Trophoblast cell (in vitro differentiated cells and primary cell): Measurements from ENCODE around the gene DCP1B.

Source experiments
- DNase-seq, 2 donors: peaks; one replicate each; pipeline ENCODE4 v3.0.0-alpha.2; 2016
- H2AFZ ChIP-seq: 2 replicates; pipeline ENCODE4 v1.6.1; 2013; ENCODE audit warnings: low read length, moderate library complexity, mild to moderate bottlenecking; ENCODE audit not compliant: insufficient read depth, poor library complexity
- H2AK5ac ChIP-seq: 2 replicates; pipeline ENCODE4 v1.6.1; 2013; ENCODE audit warnings: mild to moderate bottlenecking, low read length
- H2BK120ac ChIP-seq: 2 replicates; pipeline ENCODE4 v1.6.1; 2013; ENCODE audit warnings: low read length, mild to moderate bottlenecking, moderate library complexity; ENCODE audit not compliant: insufficient read depth, poor library complexity
- H2BK12ac ChIP-seq: 2 replicates; pipeline ENCODE4 v1.6.1; 2013; ENCODE audit warnings: mild to moderate bottlenecking, low read length, moderate library complexity
- H2BK5ac ChIP-seq: 2 replicates; pipeline ENCODE4 v1.6.1; 2013; ENCODE audit warnings: low read length, low read depth, moderate library complexity, mild to moderate bottlenecking; ENCODE audit not compliant: poor library complexity
- H3K14ac ChIP-seq: 2 replicates; pipeline ENCODE4 v1.6.1; 2013; ENCODE audit warnings: mild to moderate bottlenecking, low read length
- H3K18ac ChIP-seq: 2 replicates; pipeline ENCODE4 v1.6.1; 2013; ENCODE audit warnings: mild to moderate bottlenecking, low read length
- H3K23ac ChIP-seq: 2 replicates; pipeline ENCODE4 v1.6.1; 2013; ENCODE audit warnings: low read length
- H3K27ac ChIP-seq: 2 replicates; pipeline ENCODE4 v1.5.1; 2013; ENCODE audit warnings: low read depth, mild to moderate bottlenecking, inconsistent platforms, low read length, moderate library complexity
- H3K27me3 ChIP-seq: 2 replicates; pipeline ENCODE4 v1.6.1; 2013; ENCODE audit warnings: inconsistent platforms, mild to moderate bottlenecking, low read length, moderate library complexity; ENCODE audit not compliant: insufficient read depth
- H3K36me3 ChIP-seq, 2 experiments: 1 replicate in 1 of 2; 2 replicates in 1 of 2; pipeline ENCODE4 v1.6.1; 2013; ENCODE audit warnings: low read length in 2 of 2, mild to moderate bottlenecking in 2 of 2, moderate library complexity in 1 of 2; ENCODE audit not compliant: insufficient read depth in 2 of 2, control insufficient read depth in 1 of 2
- H3K4ac ChIP-seq: 2 replicates; pipeline ENCODE4 v1.6.1; 2013; ENCODE audit warnings: low read depth, mild to moderate bottlenecking, low read length, moderate library complexity
- H3K4me1 ChIP-seq, 2 experiments: 1 replicate in 1 of 2; 2 replicates in 1 of 2; pipeline ENCODE4 v1.6.1; 2013; ENCODE audit warnings: low read length in 2 of 2, mild to moderate bottlenecking in 2 of 2, moderate library complexity in 1 of 2; ENCODE audit not compliant: insufficient read depth in 2 of 2, control insufficient read depth in 1 of 2
- H3K4me2 ChIP-seq: 2 replicates; pipeline ENCODE4 v1.6.1; 2013; ENCODE audit warnings: inconsistent platforms, mild to moderate bottlenecking, low read length, moderate library complexity
- H3K4me3 ChIP-seq: 2 replicates; pipeline ENCODE4 v1.5.1; 2013; ENCODE audit warnings: mild to moderate bottlenecking, low read depth, low read length, inconsistent platforms
- H3K79me1 ChIP-seq: one replicate; pipeline ENCODE4 v1.6.1; 2013; ENCODE audit warnings: low read length
- H3K79me2 ChIP-seq: 2 replicates; pipeline ENCODE4 v1.6.1; 2013; ENCODE audit warnings: low read length, mild to moderate bottlenecking; ENCODE audit not compliant: control insufficient read depth, insufficient read depth, poor library complexity
- H3K9ac ChIP-seq: 2 replicates; pipeline ENCODE4 v1.6.1; 2013; ENCODE audit warnings: mild to moderate bottlenecking, low read length
- H3K9me3 ChIP-seq: 2 replicates; pipeline ENCODE4 v1.6.1; 2013; ENCODE audit warnings: low read depth, mild to moderate bottlenecking, control low read depth, inconsistent platforms, low read length; ENCODE audit not compliant: insufficient read depth
- H4K12ac ChIP-seq: 2 replicates; pipeline ENCODE4 v1.6.1; 2013; ENCODE audit warnings: low read depth, mild to moderate bottlenecking, low read length, moderate library complexity
- H4K8ac ChIP-seq: 2 replicates; pipeline ENCODE4 v1.6.1; 2013; ENCODE audit warnings: low read depth, mild to moderate bottlenecking, low read length, moderate library complexity
- H4K91ac ChIP-seq: one replicate; pipeline ENCODE4 v1.6.1; 2013; ENCODE audit warnings: low read depth, mild to moderate bottlenecking, low read length, moderate library complexity
- WGBS: extraction: QIAGEN DNeasy Blood & Tissue Kit; methylation state at CpG from one replicate; pipeline ENCODE4 v1.1.7; 2013; ENCODE audit warnings: missing lambda C conversion rate; ENCODE audit not compliant: insufficient read length, insufficient coverage; ENCODE audit errors: extremely low coverage; 5-methylcytosine and 5-hydroxymethylcytosine counted together

The DCP1B gene

GRCh38 chr12:1949771-1950470 lies 54.3 kb downstream of the DCP1B start:
- WGBS: no CpG with 5 or more reads among the region's 15 CpGs
- Histone ChIP-seq H2AK5ac (no peak overlapping the region), H3K4me3 (no peak overlapping the region), H3K9ac (no peak overlapping the region), H2BK5ac (no peak overlapping the region), H2BK120ac (no peak overlapping the region), H3K9me3 (no peaks in the 10 kb centered on the region), H3K18ac (no peak overlapping the region), H3K4me1 (peaks cover 2 to 5% of the 10 kb centered on the region in 2 experiments), H2BK12ac (no peak overlapping the region), H4K8ac (no peak overlapping the region), H3K79me1 (no peaks in the 10 kb centered on the region), H4K91ac (no peak overlapping the region), H3K4ac (no peak overlapping the region), H3K23ac (no peak overlapping the region), H3K27ac (peak overlapping the region; percentile 16), H4K12ac (no peak overlapping the region), H3K27me3 (no peaks in the 10 kb centered on the region), H3K36me3 (peaks cover 21 to 27% of the 10 kb centered on the region in 2 experiments), H3K79me2 (peaks cover 2% of the 10 kb centered on the region), H3K14ac (no peak overlapping the region), H2AFZ (no peak overlapping the region), H3K4me2 (no peak overlapping the region)
- peak; percentile 41 to 79 for DNase-seq

DNA sequence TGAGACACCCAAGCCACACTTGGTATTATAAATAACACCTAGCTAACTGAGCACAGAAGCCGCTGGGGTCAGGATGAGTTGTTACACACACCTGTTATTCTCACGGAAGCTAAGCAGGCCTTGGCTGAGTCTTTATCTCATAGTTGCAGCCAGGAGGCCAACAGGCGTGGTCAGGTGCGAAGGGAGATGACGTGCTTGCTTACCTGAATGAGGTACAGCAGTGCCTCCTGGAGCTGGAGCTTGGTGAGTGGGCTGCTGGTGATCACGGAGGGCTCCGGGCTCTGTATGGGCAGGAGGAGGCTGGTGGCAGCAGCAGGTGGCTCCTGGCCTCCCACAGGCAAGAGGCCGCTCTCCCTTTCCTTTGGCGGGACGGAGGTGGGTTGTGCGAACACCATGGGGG lies 55.4 kb downstream of the DCP1B start:
- Histone ChIP-seq H2BK5ac (no peak overlapping the region), H3K4ac (no peak overlapping the region), H3K23ac (no peak overlapping the region), H4K8ac (no peak overlapping the region), H2BK12ac (no peak overlapping the region), H2BK120ac (no peak overlapping the region), H3K4me2 (no peak overlapping the region), H4K91ac (no peak overlapping the region), H3K27ac (no peak overlapping the region), H3K4me3 (no peak overlapping the region), H4K12ac (no peak overlapping the region), H2AK5ac (peak overlapping the region; percentile 10), H3K9me3 (no peaks in the 10 kb centered on the region), H3K27me3 (no peaks in the 10 kb centered on the region), H3K79me2 (no peaks in the 10 kb centered on the region), H3K14ac (no peak overlapping the region), H3K4me1 (peaks cover 2 to 5% of the 10 kb centered on the region in 2 experiments), H3K79me1 (no peaks in the 10 kb centered on the region), H2AFZ (no peak overlapping the region), H3K18ac (no peak overlapping the region), H3K36me3 (peaks cover 18 to 22% of the 10 kb centered on the region in 2 experiments), H3K9ac (no peak overlapping the region)
- WGBS: no CpG with 5 or more reads among the region's 11 CpGs
- DNase-seq: no peak

DNA sequence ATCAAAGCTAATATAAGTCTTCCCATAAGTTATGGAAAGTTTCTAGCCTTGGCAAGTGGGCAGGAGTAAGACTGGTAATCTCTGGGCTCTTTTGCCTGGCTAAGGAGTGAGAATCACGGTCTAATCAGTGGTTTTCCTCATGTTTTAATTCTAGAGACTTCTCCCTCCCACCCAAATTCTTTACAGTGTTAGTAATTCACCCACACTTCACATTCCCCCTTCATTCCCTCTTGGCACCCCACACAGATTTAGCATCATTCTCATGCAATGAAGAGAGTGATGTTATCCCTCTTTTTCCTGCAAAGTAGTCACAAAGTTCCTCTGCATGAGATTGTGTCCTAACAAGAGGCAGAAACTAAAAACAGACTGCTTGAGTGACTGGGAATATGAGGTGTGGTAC lies 57.2 kb downstream of the DCP1B start:
- Histone ChIP-seq H3K14ac (no peak overlapping the region), H2BK12ac (no peak overlapping the region), H3K27me3 (no peaks in the 10 kb centered on the region), H2AFZ (no peak overlapping the region), H3K79me1 (no peaks in the 10 kb centered on the region), H3K4me2 (no peak overlapping the region), H3K18ac (no peak overlapping the region), H3K9ac (no peak overlapping the region), H3K23ac (no peak overlapping the region), H3K79me2 (no peaks in the 10 kb centered on the region), H4K12ac (no peak overlapping the region), H3K4me1 (peaks cover 2 to 5% of the 10 kb centered on the region in 2 experiments), H3K27ac (no peak overlapping the region), H4K91ac (no peak overlapping the region), H2AK5ac (no peak overlapping the region), H2BK120ac (no peak overlapping the region), H3K9me3 (no peaks in the 10 kb centered on the region), H4K8ac (no peak overlapping the region), H3K4me3 (no peak overlapping the region), H3K36me3 (peaks cover 9 to 13% of the 10 kb centered on the region in 2 experiments), H3K4ac (no peak overlapping the region), H2BK5ac (no peak overlapping the region)
- WGBS: no CpG with 5 or more reads among the region's 1 CpG
- no peak for DNase-seq

DNA sequence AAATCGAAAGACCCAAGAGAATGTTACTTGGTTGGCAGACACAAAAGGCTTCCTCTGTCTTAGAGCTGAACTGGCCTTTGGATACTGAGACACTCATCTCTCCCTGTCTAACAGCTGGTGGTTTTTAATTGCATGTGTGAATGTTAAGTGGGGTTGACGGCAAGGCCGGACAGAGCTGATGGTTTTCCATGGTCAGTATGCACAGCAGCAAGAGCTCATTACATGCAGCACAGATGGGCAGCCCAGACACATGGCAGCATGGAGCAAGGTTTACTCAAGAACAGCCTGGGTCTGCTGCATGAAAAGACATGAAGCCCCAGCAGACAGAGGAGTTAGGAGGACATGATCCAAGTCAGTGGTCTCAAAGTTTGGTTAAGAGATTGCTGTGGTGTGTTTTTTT lies 58.0 kb downstream of the DCP1B start:
- Histone ChIP-seq H3K4me2 (no peak overlapping the region), H3K4ac (no peak overlapping the region), H4K8ac (no peak overlapping the region), H3K18ac (no peak overlapping the region), H3K79me1 (no peaks in the 10 kb centered on the region), H3K9me3 (no peaks in the 10 kb centered on the region), H4K12ac (no peak overlapping the region), H3K27me3 (no peaks in the 10 kb centered on the region), H4K91ac (no peak overlapping the region), H3K27ac (no peak overlapping the region), H3K79me2 (no peaks in the 10 kb centered on the region), H3K9ac (no peak overlapping the region), H3K4me3 (no peak overlapping the region), H2BK12ac (no peak overlapping the region), H2AFZ (no peak overlapping the region), H3K14ac (no peak overlapping the region), H2BK5ac (no peak overlapping the region), H2AK5ac (no peak overlapping the region), H3K23ac (no peak overlapping the region), H3K36me3 (peaks cover 8 to 13% of the 10 kb centered on the region in 2 experiments), H3K4me1 (peaks cover 2 to 5% of the 10 kb centered on the region in 2 experiments), H2BK120ac (no peak overlapping the region)
- DNase-seq: no peak
- WGBS: no CpG with 5 or more reads among the region's 3 CpGs
